GM18520 (cell line): ENCODE results near the gene GRIK4.

Experiments
- ATAC-seq: cut with Tn5 transposase; IDR thresholded peaks from one replicate; pipeline ENCODE4 v1.9.1; 2021; ENCODE audit not compliant: unreplicated experiment

GRIK4 gene

DNA sequence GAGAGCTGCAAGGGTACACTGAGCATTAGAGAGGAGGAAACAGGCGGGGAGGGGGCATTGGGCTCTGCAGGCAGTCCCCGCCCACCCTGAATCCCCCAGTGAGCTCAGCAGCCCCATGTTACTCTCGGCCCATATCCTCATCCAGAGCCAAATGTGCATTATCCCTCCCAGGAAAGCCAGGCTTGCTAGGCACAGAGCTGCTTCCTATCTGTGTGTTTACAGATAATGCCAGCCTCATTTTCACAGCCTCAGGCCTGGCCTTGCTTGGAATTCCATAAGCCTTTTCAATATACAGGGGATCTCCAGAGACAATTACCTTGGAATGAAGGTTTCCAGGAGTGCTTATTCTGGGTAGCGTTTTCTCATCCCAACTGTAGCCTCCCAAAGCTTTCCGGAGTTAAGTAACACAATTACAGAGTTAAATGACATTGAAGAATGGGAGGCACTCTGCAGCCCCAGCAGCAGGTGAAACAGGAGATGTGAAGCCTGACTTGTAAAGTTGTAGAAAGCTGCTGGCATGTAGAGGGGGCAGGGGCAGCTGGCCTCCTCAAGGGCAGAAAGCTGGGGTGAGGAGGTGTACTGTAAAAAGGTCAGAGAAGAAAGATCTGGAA is 420.9 kb downstream of the GRIK4 start:
- no peak for ATAC-seq

DNA sequence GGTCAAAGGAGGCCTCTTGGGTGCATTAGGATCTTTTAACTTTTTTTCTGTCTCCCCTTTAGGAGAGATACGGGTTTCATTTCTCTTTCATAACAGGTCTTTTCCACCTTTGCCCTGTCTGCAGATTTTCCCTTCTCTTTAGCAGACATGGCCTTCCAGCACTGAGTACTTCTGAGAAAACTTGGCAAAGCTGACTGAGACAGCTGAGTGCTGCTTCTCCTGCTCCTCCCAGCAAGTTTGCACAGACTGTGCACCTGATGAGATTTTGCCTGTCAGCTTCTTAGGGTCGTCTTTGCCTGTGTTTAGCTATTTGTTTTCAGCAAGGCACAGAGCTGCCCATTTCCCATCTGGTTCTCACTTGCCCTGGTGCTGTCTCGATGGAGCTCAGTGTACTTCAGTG is 424.8 kb downstream of the GRIK4 start:
- ATAC-seq = no peak

DNA sequence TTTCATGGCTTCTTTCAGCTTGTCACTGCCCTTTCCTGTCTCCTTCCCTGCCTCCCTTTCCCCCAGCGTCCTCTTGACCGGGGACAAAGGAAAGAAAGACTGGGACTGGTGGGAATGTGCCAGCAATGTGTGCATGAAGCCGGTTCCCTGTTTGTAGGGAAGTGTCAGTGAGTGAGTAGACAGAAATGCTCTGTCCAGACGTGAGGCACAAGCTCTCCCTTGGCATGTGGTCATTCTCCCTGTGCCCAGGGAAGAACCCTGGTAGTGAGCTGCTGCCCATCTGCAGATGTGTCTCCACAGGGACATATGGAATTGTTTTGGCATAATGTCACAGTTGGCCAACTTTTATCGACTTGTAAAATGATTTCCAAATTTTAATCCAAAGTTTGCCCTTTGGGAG is 426.0 kb downstream of the GRIK4 start:
- no peak for ATAC-seq

DNA sequence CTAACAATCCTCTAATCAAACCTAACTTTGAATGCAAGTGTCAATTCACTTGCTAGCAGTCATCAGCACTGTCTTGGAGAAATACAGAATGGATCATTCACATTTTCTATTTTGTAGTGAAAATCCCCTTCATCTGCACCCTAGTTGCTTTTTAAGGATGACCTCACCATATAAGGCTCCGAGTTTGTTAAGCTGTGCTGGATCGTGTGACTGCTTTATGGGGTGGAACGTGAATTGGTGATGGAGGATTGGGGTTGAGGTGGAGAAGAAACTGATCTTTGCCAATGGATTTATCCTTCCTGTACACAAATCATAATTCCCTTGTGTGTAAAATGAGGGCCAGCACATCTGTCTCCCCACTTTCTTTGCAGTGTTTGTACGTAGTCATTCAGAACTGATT is 426.7 kb downstream of the GRIK4 start:
- no peak for ATAC-seq

DNA sequence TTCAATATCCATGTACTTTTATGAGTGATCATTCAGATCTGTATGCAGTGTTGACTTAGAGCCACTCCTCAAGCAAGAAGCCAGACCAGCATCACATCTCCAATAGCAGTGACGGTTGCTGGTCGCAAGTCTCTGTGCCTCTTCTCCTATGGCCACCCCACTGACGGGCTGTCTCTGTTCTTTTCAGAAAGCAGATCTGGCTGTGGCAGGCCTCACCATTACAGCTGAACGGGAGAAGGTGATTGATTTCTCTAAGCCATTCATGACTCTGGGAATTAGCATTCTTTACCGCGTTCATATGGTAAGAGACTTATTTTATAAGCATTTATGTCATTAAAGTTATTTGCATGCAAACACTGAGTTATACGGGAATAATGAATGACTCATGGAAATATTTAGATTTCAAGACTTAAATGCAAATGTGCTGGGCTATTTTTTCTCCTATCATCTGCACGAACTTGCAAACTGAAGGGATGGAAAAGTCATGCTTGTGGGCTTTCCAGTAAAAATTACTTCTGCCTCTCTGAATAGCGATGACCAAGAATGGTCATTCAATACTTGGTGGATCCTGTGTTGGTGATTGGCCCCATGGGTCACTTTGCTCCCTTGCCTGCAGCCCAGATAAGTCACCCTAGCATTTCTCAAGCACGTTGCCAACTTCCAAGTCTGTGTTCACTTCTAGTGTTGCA is 428.8 kb downstream of the GRIK4 start:
- ATAC-seq = no peak

DNA sequence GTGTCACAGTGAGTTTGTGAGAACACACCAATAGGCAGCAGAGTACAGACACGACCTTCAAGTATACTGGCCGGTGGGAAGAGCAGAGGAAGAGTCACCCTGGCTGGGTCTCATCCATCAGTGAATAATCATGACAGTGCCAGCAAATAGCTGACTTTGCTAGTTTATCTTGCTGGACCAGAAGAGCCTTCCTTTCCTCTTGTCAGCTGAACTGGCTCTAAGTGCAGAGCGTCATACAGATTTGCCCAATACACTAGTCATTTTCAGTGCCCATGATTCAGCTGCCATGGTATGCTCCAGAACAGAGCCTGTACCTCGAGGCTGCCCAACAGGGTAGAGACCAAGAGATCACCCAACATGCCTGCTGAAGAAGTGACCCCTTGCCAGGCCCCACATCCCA is 429.5 kb downstream of the GRIK4 start:
- ATAC-seq = no peak

DNA sequence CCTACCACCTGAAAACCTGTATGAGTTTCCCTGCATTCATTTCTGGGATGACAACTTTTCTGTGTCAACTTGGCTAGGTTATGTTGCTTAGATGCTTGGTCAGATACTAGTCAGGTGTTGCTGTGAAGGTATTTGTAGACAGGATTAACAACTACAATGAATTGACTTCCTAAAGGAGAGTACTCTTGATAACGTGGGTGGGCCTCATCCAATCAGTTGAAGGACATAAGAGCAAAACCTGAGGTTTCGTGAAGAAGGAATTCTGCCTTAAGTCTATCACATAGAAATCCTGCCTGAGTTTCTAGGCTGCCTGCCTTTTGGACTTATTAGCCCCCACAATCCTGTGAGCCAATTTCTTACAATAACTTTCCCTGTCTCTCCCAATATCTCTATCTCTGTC is 431.2 kb downstream of the GRIK4 start:
- ATAC-seq = no peak

DNA sequence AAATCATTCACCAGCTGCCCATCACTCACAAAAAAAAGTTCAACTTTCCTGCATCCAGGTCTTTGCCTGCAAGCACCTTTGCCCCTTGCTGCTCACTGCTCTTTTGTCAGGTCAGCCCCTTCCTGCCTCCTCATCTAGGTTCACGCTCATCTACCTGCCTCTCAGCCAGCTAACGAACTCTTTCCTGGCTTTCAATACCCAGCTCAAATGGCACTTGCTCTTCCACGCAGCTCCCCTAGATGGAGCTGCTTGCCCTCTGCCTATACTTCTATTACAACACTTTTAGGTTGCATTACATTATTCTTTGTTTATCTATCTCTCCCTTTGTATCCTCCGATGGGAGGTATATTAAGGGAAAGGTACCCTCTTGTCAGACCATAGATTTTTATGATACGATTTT is 433.5 kb downstream of the GRIK4 start:
- ATAC-seq = no peak

DNA sequence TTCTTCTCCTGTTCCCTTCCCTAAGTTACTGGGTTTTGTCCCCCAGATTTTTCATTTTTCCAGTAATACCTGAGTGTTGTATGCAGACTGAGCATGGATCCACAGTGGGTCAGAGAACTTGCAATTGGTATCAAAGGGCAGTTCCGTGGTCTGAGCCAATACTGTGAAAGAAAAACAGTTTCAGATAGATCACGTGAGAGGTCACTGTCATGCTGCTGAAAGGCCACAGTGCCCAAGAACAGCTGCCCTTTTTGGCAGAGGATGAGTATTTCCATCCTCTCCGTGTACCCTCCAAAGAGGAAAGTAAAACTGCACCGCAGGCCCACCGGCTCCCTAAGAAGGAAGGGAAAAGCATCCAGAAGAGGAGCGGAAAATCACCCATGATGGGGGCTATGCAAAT is 439.3 kb downstream of the GRIK4 start:
- no peak for ATAC-seq

DNA sequence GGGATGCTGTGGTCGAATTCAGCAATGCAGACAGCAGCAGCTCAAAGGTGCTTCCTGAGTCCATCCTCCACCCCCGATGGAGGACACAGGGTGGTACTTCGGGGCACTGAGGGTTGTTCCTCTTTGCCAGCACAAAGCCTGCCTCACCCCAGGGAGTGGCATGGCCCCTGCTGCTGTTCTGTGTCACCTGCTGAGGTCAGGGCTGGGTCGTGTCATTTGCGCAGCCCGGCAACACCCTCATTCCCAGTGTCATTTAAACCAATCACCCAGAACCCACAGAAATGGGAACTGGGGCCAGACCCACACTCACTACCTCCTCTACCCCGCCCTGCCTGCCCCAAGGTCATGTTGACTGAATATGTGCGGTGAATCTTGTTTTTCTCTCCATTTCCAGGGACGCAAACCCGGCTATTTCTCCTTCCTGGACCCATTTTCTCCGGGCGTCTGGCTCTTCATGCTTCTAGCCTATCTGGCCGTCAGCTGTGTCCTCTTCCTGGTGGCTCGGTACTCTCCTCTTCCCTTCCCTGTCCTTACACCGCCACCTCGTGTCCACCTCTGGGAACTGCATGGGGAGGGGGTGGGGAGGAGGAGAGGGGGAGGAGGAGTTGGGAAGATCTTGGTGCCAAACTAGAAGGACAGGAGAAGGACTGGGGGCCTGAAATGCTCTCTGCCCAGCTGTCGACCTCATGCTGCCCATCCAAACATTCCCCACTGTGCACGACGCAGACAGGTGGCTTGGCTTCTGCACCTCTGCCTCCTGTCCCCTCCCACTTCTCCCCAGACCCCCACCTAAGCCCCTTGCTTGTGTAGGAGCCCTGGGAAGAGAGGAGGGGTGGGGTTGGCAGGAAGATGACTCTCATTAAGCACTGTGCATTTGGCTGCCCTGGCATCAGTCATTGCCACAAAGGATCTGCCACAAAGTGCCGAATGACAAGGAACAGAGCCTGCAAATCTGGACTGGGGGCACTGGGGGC is 441.2 kb downstream of the GRIK4 start:
- ATAC-seq = no peak

DNA sequence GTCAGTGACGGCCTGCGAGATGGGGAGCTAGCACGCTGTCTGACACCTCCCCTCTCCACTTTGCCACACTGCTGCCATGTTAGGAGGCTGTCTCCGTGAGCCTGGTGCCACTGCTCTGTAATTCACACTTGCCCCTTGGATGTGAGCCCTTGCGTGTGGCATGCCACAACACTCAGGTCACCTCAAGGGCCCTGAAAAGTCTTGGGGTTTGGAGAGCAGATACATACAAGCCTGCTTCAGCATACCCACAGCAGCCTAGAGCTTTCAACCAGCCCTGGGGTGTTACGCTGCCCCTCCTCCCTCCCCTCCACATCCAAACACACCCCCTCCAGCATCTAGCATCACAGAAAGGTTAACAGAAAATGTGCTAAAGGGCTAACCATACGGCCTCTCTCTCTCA is 442.8 kb downstream of the GRIK4 start:
- no peak for ATAC-seq

DNA sequence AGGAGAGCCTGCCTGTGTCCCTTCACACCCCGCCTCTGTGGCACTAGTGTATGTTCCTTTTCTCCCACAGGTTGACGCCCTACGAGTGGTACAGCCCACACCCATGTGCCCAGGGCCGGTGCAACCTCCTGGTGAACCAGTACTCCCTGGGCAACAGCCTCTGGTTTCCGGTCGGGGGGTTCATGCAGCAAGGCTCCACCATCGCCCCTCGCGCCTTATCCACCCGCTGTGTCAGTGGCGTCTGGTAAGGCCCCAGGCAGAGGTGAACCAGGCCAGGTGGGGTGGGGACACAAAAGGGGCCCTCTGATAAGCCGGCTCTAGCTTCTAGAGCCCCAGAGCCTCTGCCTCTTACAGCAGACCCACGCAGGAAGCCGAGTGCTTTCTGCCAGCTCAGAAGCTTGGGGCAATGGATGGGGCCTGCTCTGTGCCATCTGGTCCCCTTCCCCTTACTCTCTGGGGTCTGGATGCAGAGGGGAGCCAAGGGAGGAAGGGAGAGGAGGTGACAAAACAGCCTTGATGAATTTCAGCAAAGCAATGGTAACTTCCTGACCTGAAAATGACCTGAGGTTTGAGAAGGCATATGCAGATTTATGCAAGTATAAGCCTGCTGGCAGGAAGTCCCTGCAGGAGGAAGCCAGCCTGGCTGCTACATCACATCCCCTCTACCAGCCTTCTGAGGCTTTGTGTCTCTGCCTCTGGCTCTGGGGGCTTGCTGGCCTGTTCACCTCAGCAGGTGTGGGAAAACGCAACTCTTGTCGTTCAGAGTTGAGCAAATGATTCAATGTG is 445.4 kb downstream of the GRIK4 start:
- ATAC-seq = no peak

DNA sequence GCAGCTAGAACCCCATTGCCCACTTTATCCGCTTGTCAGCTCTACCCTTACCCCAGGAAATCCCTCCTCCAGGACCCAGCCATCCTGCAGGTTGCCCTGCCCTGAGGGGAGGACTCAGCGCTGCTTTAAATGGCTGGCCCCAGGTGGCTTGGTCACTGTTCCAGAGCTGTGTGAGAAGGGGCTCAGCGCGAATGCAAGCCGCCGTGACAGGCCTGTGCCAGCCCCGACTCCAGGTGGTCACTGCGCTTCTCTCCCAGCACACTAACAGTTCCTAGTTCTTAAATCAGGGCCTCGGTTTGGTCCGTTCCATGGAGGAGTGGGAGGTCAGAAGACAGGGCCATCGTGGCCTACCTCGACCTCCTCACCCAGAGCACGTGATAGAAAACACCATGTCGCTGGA is 446.6 kb downstream of the GRIK4 start:
- ATAC-seq = no peak

DNA sequence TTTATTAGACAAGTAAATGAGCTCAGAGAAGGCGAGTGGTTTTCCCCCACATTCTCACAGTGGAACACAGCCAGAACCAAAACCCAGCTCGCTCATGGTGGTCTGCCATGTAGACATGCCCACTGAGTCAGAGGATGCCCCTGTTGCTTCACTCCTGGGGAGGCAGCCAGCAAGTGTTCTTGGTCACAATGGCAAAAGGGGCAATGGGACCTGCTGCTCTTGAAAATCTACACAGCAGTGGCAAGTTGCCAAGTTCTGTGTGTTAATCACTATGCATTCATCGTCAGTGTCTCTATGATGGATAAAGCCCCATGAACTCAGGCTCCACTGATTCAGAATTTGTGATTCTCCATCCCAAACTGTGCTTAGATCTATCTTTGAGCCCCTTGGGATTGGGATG is 447.6 kb downstream of the GRIK4 start:
- ATAC-seq = no peak

DNA sequence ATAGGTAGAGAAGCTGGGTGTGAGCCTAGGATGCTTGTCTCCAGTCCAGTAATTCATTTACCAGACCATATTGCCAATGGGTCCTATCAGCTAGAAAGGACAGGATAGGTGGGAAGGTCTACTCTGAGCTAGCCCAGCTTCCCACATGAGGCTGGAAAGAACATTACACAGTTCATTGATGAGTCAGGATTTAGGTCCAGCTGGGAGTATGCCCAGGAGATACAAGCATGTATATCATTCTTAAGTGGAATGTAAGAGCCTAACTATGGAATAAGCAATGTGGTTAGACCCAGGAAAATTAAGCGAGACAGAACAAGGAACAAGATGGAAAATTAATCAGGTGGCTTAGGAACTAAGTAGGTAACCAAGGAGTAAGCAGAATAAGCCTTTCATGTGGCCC is 453.3 kb downstream of the GRIK4 start:
- ATAC-seq = no peak

DNA sequence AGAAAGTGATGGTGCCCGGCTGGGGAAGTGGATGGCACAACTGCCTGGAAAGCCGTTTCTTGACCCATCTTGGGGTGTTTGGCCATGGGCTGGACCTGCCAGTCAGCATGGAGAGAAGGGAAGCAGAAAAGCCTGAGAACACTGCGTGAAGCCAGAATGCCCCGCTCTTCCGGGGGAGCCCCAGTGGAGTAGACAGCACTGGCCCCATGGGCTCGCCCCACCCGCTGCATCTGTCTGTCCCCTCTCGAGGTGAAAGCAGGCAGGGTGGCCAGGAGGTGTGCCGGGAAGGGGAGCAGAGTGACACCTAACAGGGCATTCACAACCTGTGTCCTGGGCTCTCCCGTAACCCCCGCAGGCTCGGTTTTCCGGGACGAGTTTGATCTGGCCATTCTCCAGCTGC is 455.3 kb downstream of the GRIK4 start:
- ATAC-seq = no peak

DNA sequence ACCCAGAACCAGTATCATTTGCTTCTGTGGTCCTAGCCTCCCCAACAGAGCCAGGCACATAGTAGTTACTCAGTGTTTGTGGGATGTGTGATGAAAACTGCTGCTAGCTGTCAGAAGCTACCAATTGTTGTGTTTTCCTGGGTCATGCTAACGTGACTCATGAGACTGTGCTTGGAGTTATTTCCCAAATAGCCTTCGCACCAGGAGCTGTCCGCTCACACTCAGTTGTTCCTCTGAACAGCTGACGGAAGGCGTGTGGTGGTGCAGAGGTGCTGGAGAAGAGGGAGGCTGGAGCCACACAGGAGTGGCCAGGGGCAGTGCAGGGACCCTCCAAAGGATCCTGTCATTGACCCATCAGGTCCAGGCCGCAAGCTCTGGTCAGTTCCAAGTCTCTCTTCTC is 458.4 kb downstream of the GRIK4 start:
- ATAC-seq = no peak

DNA sequence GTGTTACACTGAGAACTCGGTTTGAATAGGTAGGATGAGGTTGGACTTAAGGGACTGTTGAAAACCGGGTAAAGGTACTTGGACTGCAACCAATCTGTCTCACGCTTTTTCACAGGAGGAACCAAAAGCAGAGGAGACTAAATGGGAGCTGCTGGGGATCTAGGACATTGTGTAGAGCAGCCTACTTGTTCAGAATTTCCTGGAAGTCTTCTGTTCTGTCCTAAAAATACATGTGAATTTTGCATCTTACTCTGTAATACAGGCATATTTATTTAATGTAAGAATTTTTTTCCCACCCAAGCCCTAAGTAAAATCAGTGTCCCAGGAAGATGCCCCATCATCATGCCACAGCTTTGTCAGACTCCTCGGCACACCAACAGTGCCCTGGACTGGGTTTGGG is 460.3 kb downstream of the GRIK4 start:
- no peak for ATAC-seq

DNA sequence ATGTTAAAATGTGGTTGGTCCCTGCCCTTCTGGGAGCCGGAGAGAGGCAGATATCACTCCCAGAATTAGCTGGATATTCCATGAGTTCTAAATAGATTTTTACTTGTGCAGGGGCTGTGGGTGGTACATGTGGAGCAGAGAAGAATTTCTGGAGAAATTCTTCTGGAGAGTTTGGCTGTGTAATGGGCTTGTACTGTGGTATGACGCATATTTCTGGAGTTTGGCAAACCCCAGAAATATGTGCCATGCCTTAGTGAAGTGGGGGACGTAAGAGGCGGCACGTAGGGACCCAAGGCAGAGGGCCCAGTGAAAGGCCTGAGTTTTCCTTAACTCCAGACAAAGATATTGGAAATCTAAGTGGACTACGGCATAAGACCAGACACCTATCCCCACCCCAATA is 461.1 kb downstream of the GRIK4 start:
- ATAC-seq = no peak

DNA sequence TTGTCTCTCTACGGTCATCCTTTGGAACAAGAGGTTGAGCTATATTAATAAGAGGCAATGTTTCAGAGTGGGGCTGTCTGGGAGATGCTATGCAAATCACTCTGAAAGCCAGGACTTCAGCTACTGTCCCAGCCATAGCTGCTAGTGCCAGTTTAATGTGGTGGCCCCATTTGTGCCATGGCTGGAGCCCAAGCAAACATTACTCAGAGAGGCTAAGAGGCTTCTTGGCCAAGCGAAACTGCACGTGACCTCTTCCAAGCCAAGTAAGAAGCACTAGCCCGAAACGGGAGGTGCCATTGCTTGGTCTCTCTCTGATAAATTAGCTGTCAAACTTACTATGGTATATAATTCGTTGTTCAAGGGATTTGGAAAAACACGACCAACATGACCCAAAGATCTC is 462.0 kb downstream of the GRIK4 start:
- no peak for ATAC-seq

DNA sequence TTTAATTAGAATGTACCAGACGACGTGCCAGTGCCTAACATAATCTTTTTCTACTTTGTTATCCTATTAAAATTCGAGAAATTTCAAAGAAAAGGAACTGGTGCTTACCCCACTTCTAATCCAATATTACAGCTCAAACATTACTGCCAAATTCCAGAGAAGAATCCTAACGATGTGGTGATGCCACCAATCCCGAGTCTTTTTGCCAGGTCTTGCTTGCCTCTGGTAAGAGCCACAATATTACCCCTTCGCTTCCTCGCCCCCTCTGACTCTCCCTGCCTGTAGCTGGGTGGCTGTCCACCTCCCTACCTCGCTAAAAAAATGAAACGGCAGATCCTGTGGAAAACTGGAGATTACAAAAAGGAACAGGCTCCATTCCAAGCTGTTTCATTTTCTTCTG is 462.9 kb downstream of the GRIK4 start:
- no peak for ATAC-seq
